HepG2 (cell line): Measurements from ENCODE around the gene CEP135. TPM values are rescaled to one million over a fixed set of nuclear protein-coding genes. Genes with fewer than 3 reads are reported as not detected.

Experiments
- ATAC-seq: fragments of 200-7000 bp; cut with Tn5 transposase; 3 replicates; pipeline ENCODE4 v1.9.1; 2020; ENCODE audit warnings: mild to moderate bottlenecking, moderate library complexity
- BruUV-seq: library from RNA; stranded (reverse); fragments of 400-500 nt; replicated peaks from 2 replicates; lab custom pipeline; 2021; lab: Mats Ljungman, UMichigan
- CTCF ChIA-PET: fragments of 300-600 bp; formaldehyde crosslinking; extraction: SDS; loops from one replicate; lab custom pipeline; 2021; ENCODE audit warnings: low total read pairs, inconsistent platforms, low intra/inter-chr PET ratio; lab: Yijun Ruan, JAX
- POLR2A ChIA-PET: fragments of 350-600 bp; sonication (Branson Sonifier 250); formaldehyde crosslinking; loops from one replicate; lab custom pipeline; 2020; ENCODE audit warnings: antibody characterized with exemption, inconsistent platforms; lab: Yijun Ruan, JAX
- DNase-seq: peaks from one replicate; pipeline ENCODE4 v3.0.0-alpha.2; 2015; ENCODE audit warnings: low spot score
- FAIRE-seq: peaks from 3 replicates; lab custom pipeline; 2011; peaks lifted over from hg19 to GRCh38; lab: Jason Lieb, UNC
- H2AFZ ChIP-seq: one replicate; pipeline ENCODE4 v1.6.1; 2011; ENCODE audit warnings: low read length, inconsistent platforms
- H3K27ac ChIP-seq: fragments of 300-600 bp; 3 replicates; pipeline ENCODE4 v1.8.0; 2011; ENCODE audit warnings: mixed run types, mild to moderate bottlenecking, mixed read lengths, low read length, inconsistent platforms; ENCODE audit not compliant: insufficient read depth; ENCODE audit errors: extremely low read length
- H3K27me3 ChIP-seq, 2 experiments: fragments of 200-600 bp in 1 of 2; 2 replicates in 1 of 2; 3 replicates in 1 of 2; pipeline versions ENCODE4 v1.6.0 to v1.8.0; 2011; ENCODE audit warnings: low read length in 2 of 2, mild to moderate bottlenecking in 2 of 2, moderate library complexity in 2 of 2, inconsistent platforms in 1 of 2; ENCODE audit not compliant: insufficient read depth in 2 of 2, control insufficient read depth in 1 of 2
- H3K36me3 ChIP-seq, 2 experiments: fragments of 200-600 bp in 1 of 2; replicated peaks in 1 of 2; 2 replicates in 1 of 2; 3 replicates in 1 of 2; pipeline versions ENCODE4 v1.5.1 to v1.8.0; 2011; ENCODE audit warnings: low read length in 2 of 2, inconsistent platforms in 1 of 2; ENCODE audit not compliant: insufficient read depth in 2 of 2, control insufficient read depth in 1 of 2
- H3K4me1 ChIP-seq: 2 replicates; pipeline ENCODE4 v1.5.1; 2012; ENCODE audit warnings: low read length, inconsistent platforms; ENCODE audit not compliant: insufficient read depth
- H3K4me2 ChIP-seq: 2 replicates; pipeline ENCODE4 v1.6.0; 2011; ENCODE audit warnings: low read depth, low read length, inconsistent platforms
- H3K4me3 ChIP-seq, 3 experiments: fragments of 200-600 bp in 1 of 3; sonication (generic), shearing (Covaris generic) in 1 of 3; replicated peaks in 1 of 3; 2 replicates each; pipeline ENCODE4 v1.5.1; 2011 to 2016; ENCODE audit warnings: low read length in 3 of 3, inconsistent platforms in 2 of 3, low read depth in 2 of 3, mild to moderate bottlenecking in 2 of 3, control low read depth in 1 of 3, mixed read lengths in 1 of 3; ENCODE audit not compliant: insufficient read depth in 1 of 3
- H3K79me2 ChIP-seq: one replicate; pipeline ENCODE4 v1.6.1; 2011; ENCODE audit warnings: low read length, inconsistent platforms; ENCODE audit not compliant: insufficient read depth
- H3K9ac ChIP-seq: 2 replicates; pipeline ENCODE4 v1.6.0; 2011; ENCODE audit warnings: mild to moderate bottlenecking, low read depth, low read length, inconsistent platforms; ENCODE audit not compliant: insufficient read depth
- H3K9me3 ChIP-seq: 2 replicates; pipeline ENCODE4 v1.5.1; 2012; ENCODE audit warnings: mild to moderate bottlenecking, low read length
- H4K20me1 ChIP-seq: 2 replicates; pipeline ENCODE4 v1.6.0; 2011; ENCODE audit warnings: inconsistent platforms, mild to moderate bottlenecking, low read length, moderate library complexity; ENCODE audit not compliant: insufficient read depth
- ADNP ChIP-seq: sonication (generic); formaldehyde crosslinking; IDR thresholded peaks from 2 replicates; pipeline ENCODE4 v1.4.0; 2020; ENCODE audit warnings: missing genetic modification reagents
- ELF1 ChIP-seq: sonication (generic); formaldehyde crosslinking; IDR thresholded peaks from 2 replicates; pipeline ENCODE4 v1.4.0; 2020; ENCODE audit warnings: missing genetic modification reagents
- ELF4 ChIP-seq: sonication (generic); formaldehyde crosslinking; IDR thresholded peaks from 2 replicates; pipeline ENCODE4 v1.5.0; 2020; ENCODE audit warnings: missing genetic modification reagents, mild to moderate bottlenecking, moderate library complexity, borderline replicate concordance
- ETV6 ChIP-seq: sonication (generic); formaldehyde crosslinking; conservative IDR thresholded peaks from 2 replicates; pipeline ENCODE4 v1.4.0; 2020; ENCODE audit warnings: missing genetic modification reagents
- KAT7 ChIP-seq: IDR thresholded peaks from 2 replicates; pipeline ENCODE4 v1.6.1; 2018; ENCODE audit warnings: borderline replicate concordance, missing compliant biosample characterization
- REXO4 ChIP-seq: sonication (generic); formaldehyde crosslinking; IDR thresholded peaks from 2 replicates; pipeline ENCODE4 v1.8.0; 2022; ENCODE audit warnings: missing genetic modification reagents, mild to moderate bottlenecking, borderline replicate concordance
- SNAI1 ChIP-seq: sonication (generic); formaldehyde crosslinking; IDR thresholded peaks from 2 replicates; pipeline ENCODE4 v1.5.0; 2020; ENCODE audit warnings: mild to moderate bottlenecking, missing genetic modification reagents, borderline replicate concordance
- SOX13 ChIP-seq, 3 experiments: fragments of 450-650 bp in 1 of 3; sonication (generic) in 1 of 3; formaldehyde crosslinking in 1 of 3; IDR thresholded peaks in 2 of 3; conservative IDR thresholded peaks in 1 of 3; 2 replicates each; pipeline versions ENCODE4 v1.5.0 to v1.6.1; 2016 to 2020; ENCODE audit warnings: antibody characterized with exemption in 1 of 3, mild to moderate bottlenecking in 1 of 3, missing compliant biosample characterization in 1 of 3, missing genetic modification reagents in 1 of 3, moderate library complexity in 1 of 3
- TAF15 ChIP-seq: fragments of 200-400 bp; formaldehyde crosslinking; IDR thresholded peaks from one replicate; pipeline ENCODE4 v1.6.1; 2018; ENCODE audit warnings: mild to moderate bottlenecking, low read depth, low read length; ENCODE audit not compliant: poor library complexity, severe bottlenecking
- TOPORS ChIP-seq: sonication (generic); formaldehyde crosslinking; IDR thresholded peaks from 2 replicates; pipeline ENCODE4 v1.8.0; 2023; ENCODE audit warnings: mild to moderate bottlenecking, missing genetic modification reagents
- ZNF350 ChIP-seq: sonication (generic); formaldehyde crosslinking; IDR thresholded peaks from 2 replicates; pipeline ENCODE4 v1.4.0; 2020; ENCODE audit warnings: mild to moderate bottlenecking, low read depth, missing genetic modification reagents, borderline replicate concordance
- ZNF530 ChIP-seq: sonication (generic); formaldehyde crosslinking; IDR thresholded peaks from 2 replicates; pipeline ENCODE4 v1.5.0; 2020; ENCODE audit warnings: low read depth, mild to moderate bottlenecking, missing genetic modification reagents
- ZNF569 ChIP-seq: sonication (generic); formaldehyde crosslinking; IDR thresholded peaks from 2 replicates; pipeline ENCODE4 v1.5.0; 2020; ENCODE audit warnings: mild to moderate bottlenecking, missing genetic modification reagents, moderate library complexity, borderline replicate concordance
- ZNF674 ChIP-seq: sonication (generic); formaldehyde crosslinking; IDR thresholded peaks from 2 replicates; pipeline ENCODE4 v1.5.0; 2020; ENCODE audit warnings: low read depth, mild to moderate bottlenecking, missing genetic modification reagents
- WGBS: methylation state at CpG from one replicate; pipeline ENCODE4 v1.1.6; 2017; ENCODE audit warnings: low lambda C conversion rate; 5-methylcytosine and 5-hydroxymethylcytosine counted together
- in situ Hi-C: cut with HindIII; loops from 2 replicates; pipeline ENCODE4 v1.10.0; 2017; ENCODE audit warnings: low pct_unique_long_range_greater_than_20kb; ENCODE audit not compliant: extremely low pct_ligation_motif_present
- intact Hi-C: fragments of 100-400 bp; cut with micrococcal nuclease; formaldehyde crosslinking; loops from one replicate; pipeline ENCODE4 v1.10.0; 2022; ENCODE audit not compliant: unreplicated experiment
- polyA plus RNA-seq, 8 experiments: library from polyadenylated mRNA; depleted of rRNA in 3 of 8; stranded (reverse) in 7 of 8; unstranded in 1 of 8; fragments of >200 nt; fragmentation: Illumina TruSeq in 4 of 8; extraction: Trizol in 4 of 8; gene quantifications; 2 replicates each; pipeline versions ENCODE4 v1.2.1 to v1.2.3, GENCODE V29; 2011 to 2016; ENCODE audit warnings: low read depth in 4 of 8, missing spikeins in 1 of 8, mixed read lengths in 1 of 8; ENCODE audit not compliant: insufficient read depth in 1 of 8
- total RNA-seq, 5 experiments: library from RNA; depleted of rRNA; stranded (reverse); fragments of >200 nt; fragmentation: Illumina TruSeq; extraction: Trizol; gene quantifications; 2 replicates each; pipeline ENCODE4 v1.2.3, GENCODE V29; 2016; ENCODE audit warnings: low read depth in 1 of 5
- TF ChIP-seq, protein P1 (sequence below): sonication (generic); formaldehyde crosslinking; IDR thresholded peaks from 2 replicates; pipeline ENCODE4 v1.4.0; 2020; ENCODE audit warnings: missing genetic modification reagents, borderline replicate concordance
- TF ChIP-seq, protein P2 (sequence below): sonication (generic); formaldehyde crosslinking; IDR thresholded peaks from 2 replicates; pipeline ENCODE4 v1.8.0; 2022; ENCODE audit warnings: mild to moderate bottlenecking, missing genetic modification reagents, borderline replicate concordance

Gene CEP135
- total and polyA plus RNA-seq, 2 of the 13 experiments (the other 11 are each of a cell fraction or from before 2014, with no cell fraction given) = 1.7 to 8.8 TPM

DNA sequence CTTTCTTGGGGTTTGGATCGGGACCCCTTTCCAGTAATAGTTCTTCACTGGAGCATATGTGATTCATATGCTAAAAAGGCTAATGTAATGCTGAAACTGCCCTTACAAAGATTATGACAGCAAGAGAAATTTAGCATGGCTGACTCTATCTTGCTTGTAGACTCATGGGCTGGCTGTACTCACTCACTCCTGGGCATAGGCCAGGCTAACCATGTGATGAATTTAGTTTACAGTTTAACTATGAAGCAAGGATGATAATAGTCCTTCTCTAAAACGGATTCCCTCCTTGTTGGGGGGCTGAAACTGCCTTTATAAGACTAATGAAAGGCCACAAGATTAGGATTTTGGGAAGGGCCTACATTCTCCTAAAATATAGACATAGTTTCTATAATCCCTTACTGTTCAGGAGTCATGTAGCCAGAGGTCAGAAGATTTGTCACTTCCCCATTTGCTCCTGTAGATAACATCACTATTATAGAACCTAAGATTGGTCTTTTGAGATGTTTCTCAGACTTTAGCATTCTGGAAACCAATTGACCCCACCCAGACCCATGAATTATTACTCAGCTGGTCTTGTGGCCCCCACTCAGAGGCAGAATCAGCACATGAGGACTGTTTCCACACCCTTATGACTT is 20.8 kb upstream of the CEP135 start (continued):
- no peak for TF ChIP-seq ZNF530 (CRISPR knock-in tag)
- no peak for TF ChIP-seq TOPORS (CRISPR knock-in tag)
- no peak for TF ChIP-seq TAF15
- TF ChIP-seq ELF1 (CRISPR knock-in tag) = no peak
- TF ChIP-seq ZNF674 = no peak

DNA sequence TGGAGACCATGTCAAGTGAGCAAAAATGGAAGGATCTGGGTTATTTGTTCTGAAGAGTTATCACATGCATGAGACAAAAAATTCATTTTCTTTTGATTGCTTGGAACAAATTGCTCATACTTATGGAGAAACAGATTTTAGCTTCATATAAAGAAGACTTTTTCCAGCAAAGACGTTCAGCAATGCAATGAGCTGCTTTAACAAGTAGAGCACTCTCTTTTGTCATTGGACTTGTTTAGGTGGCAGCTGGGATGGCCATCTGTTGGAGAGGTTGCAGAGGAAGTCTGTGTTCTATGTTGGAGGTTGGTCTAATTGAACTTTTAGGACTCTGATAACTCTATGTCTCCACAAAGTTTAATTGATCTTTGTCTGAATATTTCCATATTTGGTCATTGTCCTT is 19.9 kb upstream of the CEP135 start:
- DNase-seq (no peak), ATAC-seq (no peak), FAIRE-seq (no peak)
- Histone ChIP-seq H3K27ac (no peak overlapping the region), H2AFZ (no peak overlapping the region), H3K4me2 (no peak overlapping the region), H3K9me3 (no peaks in the 10 kb centered on the region), H3K9ac (no peak overlapping the region), H3K36me3 (no peaks in the 10 kb centered on the region), H3K27me3 (no peaks in the 10 kb centered on the region), H4K20me1 (no peaks in the 10 kb centered on the region), H3K4me3 (no peak overlapping the region), H3K4me1 (no peaks in the 10 kb centered on the region), H3K79me2 (no peaks in the 10 kb centered on the region)
- intact Hi-C loops (no loop called here), in situ Hi-C loops (no loop called here)
- 0% methylated on average over 1 of the region's 1 CpG for WGBS
- no TSS peak for BruUV-seq
- ChIA-PET POLR2A (no interaction called here), CTCF (no interaction called here)
- no peak for TF ChIP-seq REXO4 (CRISPR knock-in tag)
- no peak for TF ChIP-seq ZNF350
- no peak for TF ChIP-seq KAT7 (CRISPR knock-in tag)
- TF ChIP-seq ADNP (CRISPR knock-in tag) = no peak
- TF ChIP-seq, protein P1, sequence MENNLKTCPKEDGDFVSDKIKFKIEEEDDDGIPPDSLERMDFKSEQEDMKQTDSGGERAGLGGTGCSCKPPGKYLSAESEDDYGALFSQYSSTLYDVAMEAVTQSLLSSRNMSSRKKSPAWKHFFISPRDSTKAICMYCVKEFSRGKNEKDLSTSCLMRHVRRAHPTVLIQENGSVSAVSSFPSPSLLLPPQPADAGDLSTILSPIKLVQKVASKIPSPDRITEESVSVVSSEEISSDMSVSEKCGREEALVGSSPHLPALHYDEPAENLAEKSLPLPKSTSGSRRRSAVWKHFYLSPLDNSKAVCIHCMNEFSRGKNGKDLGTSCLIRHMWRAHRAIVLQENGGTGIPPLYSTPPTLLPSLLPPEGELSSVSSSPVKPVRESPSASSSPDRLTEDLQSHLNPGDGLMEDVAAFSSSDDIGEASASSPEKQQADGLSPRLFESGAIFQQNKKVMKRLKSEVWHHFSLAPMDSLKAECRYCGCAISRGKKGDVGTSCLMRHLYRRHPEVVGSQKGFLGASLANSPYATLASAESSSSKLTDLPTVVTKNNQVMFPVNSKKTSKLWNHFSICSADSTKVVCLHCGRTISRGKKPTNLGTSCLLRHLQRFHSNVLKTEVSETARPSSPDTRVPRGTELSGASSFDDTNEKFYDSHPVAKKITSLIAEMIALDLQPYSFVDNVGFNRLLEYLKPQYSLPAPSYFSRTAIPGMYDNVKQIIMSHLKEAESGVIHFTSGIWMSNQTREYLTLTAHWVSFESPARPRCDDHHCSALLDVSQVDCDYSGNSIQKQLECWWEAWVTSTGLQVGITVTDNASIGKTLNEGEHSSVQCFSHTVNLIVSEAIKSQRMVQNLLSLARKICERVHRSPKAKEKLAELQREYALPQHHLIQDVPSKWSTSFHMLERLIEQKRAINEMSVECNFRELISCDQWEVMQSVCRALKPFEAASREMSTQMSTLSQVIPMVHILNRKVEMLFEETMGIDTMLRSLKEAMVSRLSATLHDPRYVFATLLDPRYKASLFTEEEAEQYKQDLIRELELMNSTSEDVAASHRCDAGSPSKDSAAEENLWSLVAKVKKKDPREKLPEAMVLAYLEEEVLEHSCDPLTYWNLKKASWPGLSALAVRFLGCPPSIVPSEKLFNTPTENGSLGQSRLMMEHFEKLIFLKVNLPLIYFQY (CRISPR knock-in tag) = no peak
- TF ChIP-seq, protein P2, sequence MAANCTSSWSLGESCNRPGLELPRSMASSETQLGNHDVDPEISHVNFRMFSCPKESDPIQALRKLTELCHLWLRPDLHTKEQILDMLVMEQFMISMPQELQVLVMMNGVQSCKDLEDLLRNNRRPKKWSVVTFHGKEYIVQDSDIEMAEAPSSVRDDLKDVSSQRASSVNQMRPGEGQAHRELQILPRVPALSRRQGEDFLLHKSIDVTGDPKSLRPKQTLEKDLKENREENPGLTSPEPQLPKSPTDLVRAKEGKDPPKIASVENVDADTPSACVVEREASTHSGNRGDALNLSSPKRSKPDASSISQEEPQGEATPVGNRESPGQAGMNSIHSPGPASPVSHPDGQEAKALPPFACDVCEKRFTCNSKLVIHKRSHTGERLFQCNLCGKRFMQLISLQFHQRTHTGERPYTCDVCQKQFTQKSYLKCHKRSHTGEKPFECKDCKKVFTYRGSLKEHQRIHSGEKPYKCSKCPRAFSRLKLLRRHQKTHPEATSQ (CRISPR knock-in tag) = no peak
- TF ChIP-seq ELF4 (CRISPR knock-in tag) = no peak
- no peak for TF ChIP-seq SOX13 (IDR thresholded peaks at IDR 0.05)
- no peak for TF ChIP-seq SOX13 (CRISPR knock-in tag; conservative IDR thresholded peaks at IDR 0.05 in 1 of 2, IDR thresholded peaks at IDR 0.05 in 1 of 2)
- TF ChIP-seq ETV6 (CRISPR knock-in tag) = no peak
- TF ChIP-seq ZNF569 (CRISPR knock-in tag) = no peak
- TF ChIP-seq SNAI1 = no peak
